Left ventricle myocardium inferior (tissue), 1 donor: Measurements from ENCODE around the gene RPS2. TPM values are rescaled to one million over a fixed set of nuclear protein-coding genes. Genes with fewer than 3 reads are reported as not detected.
"Not testable (repeated sequence)": the region's sequence is repeated elsewhere in the genome, so short reads cannot be mapped to it uniquely, and the experiment has no call there.

Experiments
- DNase-seq: peaks from one replicate; pipeline ENCODE4 v3.0.0-alpha.2; 2020
- H3K27ac ChIP-seq: fragments of 200-600 bp; replicated peaks from 2 replicates; pipeline ENCODE4 v1.8.0; 2021
- H3K27me3 ChIP-seq: fragments of 200-600 bp; 2 replicates; pipeline ENCODE4 v1.8.0; 2021; ENCODE audit warnings: low read depth
- H3K36me3 ChIP-seq: fragments of 200-600 bp; 2 replicates; pipeline ENCODE4 v1.8.0; 2021
- H3K4me1 ChIP-seq: fragments of 200-600 bp; 2 replicates; pipeline ENCODE4 v1.8.0; 2021
- H3K4me3 ChIP-seq: fragments of 200-600 bp; 2 replicates; pipeline ENCODE4 v1.8.0; 2021; ENCODE audit warnings: mild to moderate bottlenecking, moderate library complexity
- H3K9me3 ChIP-seq: fragments of 200-600 bp; replicated peaks from 2 replicates; pipeline ENCODE4 v1.8.0; 2021
- CTCF ChIP-seq: fragments of 200-600 bp; IDR thresholded peaks from 2 replicates; pipeline ENCODE4 v1.8.0; 2021; ENCODE audit warnings: antibody characterized with exemption, mild to moderate bottlenecking, borderline replicate concordance
- intact Hi-C: fragments of 100-400 bp; cut with micrococcal nuclease; formaldehyde crosslinking; loops from one replicate; pipeline ENCODE4 v1.11.0; 2022
- long read RNA-seq: library from polyadenylated mRNA; unstranded; transcript quantifications from one replicate; pipeline ENCODE4 v2.0.0, GENCODE V29; 2021
- total RNA-seq: library from RNA; stranded (reverse); fragmentation: NEBNext Ultra II Directional; extraction: Animal tissue kit (Norgen Biotek cat#: 25700); gene quantifications from one replicate; pipeline ENCODE4 v1.2.1, GENCODE V29; 2021
- donor health status: DM: no; HTN: yes; CAD: no; lungs with severe emphysema.

RPS2 gene
- 753 TPM for total RNA-seq
- long read RNA-seq, transcript RPS2-201 (7 exons, 985 nt), result major isoform, 945 of 1,242 reads
- long read RNA-seq, partial matches to known transcripts, result 281 of 1,242 reads
- long read RNA-seq, other reads (novel, unspliced or antisense), result 16 of 1,242 reads

- DNase-seq, result peak; percentile 100
- intact Hi-C loops, result no loop called here
- no peaks in the 10 kb centered on the region for H3K9me3 ChIP-seq
- no peak for TF ChIP-seq CTCF
- peaks cover 28% of the 10 kb centered on the region for H3K36me3 ChIP-seq
- peaks cover 57% of the 10 kb centered on the region for H3K4me1 ChIP-seq
- H3K27ac ChIP-seq, result peak within 1 kb of the TSS; percentile 97
- no peaks in the 10 kb centered on the region for H3K27me3 ChIP-seq
- peak within 1 kb of the TSS; percentile 94 for H3K4me3 ChIP-seq
These were observed at the start of gene RPS2 for GRCh38 chr16:1964506-1965395. Gene RPS2, minus strand, starts transcription at chr16:1964826. Its CDS starts 201 bp downstream, at chr16:1964625.

- no peak for DNase-seq
- Histone ChIP-seq H3K27ac (no peak overlapping the region), H3K36me3 (no peaks in the 10 kb centered on the region), H3K9me3 (no peaks in the 10 kb centered on the region), H3K4me3 (no peak overlapping the region), H3K4me1 (peaks cover 20% of the 10 kb centered on the region), H3K27me3 (peaks cover 21% of the 10 kb centered on the region)
- intact Hi-C loops, result no loop called here
- no peak for TF ChIP-seq CTCF
These were observed 48.9 kb upstream of the RPS2 start for GRCh38 chr16:2013527-2013926.

GRCh38 chr16:2011726-2012125, 47.1 kb upstream of the RPS2 start:
- intact Hi-C loops, result not testable (repeated sequence)

GRCh38 chr16:2009791-2010510, 45.3 kb upstream of the RPS2 start, which contains the start of gene ZNF598:
Gene ZNF598, minus strand, starts transcription at chr16:2009821.
- H3K27me3 ChIP-seq, result no peaks in the 10 kb centered on the region
- peak within 1 kb of the TSS; percentile 91 for H3K27ac ChIP-seq
- H3K9me3 ChIP-seq, result no peaks in the 10 kb centered on the region
- intact Hi-C loops, result no loop called here
- peaks cover 56% of the 10 kb centered on the region for H3K4me1 ChIP-seq
- peak within 1 kb of the TSS; percentile 93 for H3K4me3 ChIP-seq
- H3K36me3 ChIP-seq, result no peaks in the 10 kb centered on the region
- TF ChIP-seq CTCF, result no peak
- peak; percentile 85 for DNase-seq

More at GRCh38 chr16:2011726-2012125, 47.1 kb upstream of the RPS2 start:
- not testable (repeated sequence) for H3K27me3 ChIP-seq, DNase-seq, H3K9me3 ChIP-seq, H3K4me3 ChIP-seq, H3K36me3 ChIP-seq, H3K27ac ChIP-seq
- peaks cover 38% of the 10 kb centered on the region for H3K4me1 ChIP-seq

- H3K9me3 ChIP-seq, result no peaks in the 10 kb centered on the region
- TF ChIP-seq CTCF, result no peak
- H3K4me1 ChIP-seq, result peaks cover 63% of the 10 kb centered on the region
- intact Hi-C loops, result no loop called here
- H3K27me3 ChIP-seq, result no peaks in the 10 kb centered on the region
- peak overlapping the region; percentile 91 for H3K27ac ChIP-seq
- no peaks in the 10 kb centered on the region for H3K36me3 ChIP-seq
- peak; percentile 22 for DNase-seq
- H3K4me3 ChIP-seq, result peak overlapping the region; percentile 93
These were observed 44.6 kb upstream of the RPS2 start for GRCh38 chr16:2009164-2009711.
